ENCODE data around the gene STPG2.
"Not testable (repeated sequence)": the region's sequence is repeated elsewhere in the genome, so short reads cannot be mapped to it uniquely, and the experiment has no call there.

Gene STPG2

GRCh38 chr4:97670703-97671269 lies 472.5 kb downstream of the STPG2 start:
- H3K4me1 Mint-ChIP-seq = no peaks in the 10 kb centered on the region
- H3K9me3 Mint-ChIP-seq = peaks cover 5% of the 10 kb centered on the region
- H3K36me3 Mint-ChIP-seq = no peaks in the 10 kb centered on the region
- no peak overlapping the region for H3K27ac Mint-ChIP-seq
- no peak for DNase-seq (ENCODE audit: low spot score in 2 of 2)
- no peak for ATAC-seq
- no peak overlapping the region for H3K4me3 Mint-ChIP-seq

DNA sequence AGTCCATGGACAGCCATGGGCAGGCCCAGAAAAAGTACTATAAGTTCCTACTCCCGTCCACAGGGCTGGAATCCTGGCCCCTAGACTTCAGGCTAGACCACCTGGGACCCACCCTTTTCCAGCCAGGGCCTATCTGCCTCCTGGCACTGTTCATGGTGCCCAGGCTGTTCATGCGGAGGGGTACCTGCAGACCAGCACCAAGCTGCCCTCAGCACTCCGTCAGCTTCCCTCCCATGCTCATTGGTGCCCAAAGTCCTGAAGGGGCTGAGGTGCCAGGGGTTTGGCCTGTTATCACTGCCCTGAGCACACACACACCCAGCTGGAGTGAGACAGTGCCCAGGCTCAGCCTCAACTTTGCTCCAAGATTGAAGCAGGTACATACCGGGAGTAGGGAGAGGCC lies 477.7 kb downstream of the STPG2 start:
- DNase-seq (ENCODE audit: low spot score in 2 of 2) (no peak), ATAC-seq (peak; percentile 32)
- Mint-ChIP-seq H3K4me3 (no peak overlapping the region), H3K27ac (no peak overlapping the region), H3K9me3 (peaks cover 6% of the 10 kb centered on the region), H3K36me3 (no peaks in the 10 kb centered on the region), H3K4me1 (no peaks in the 10 kb centered on the region)

DNA sequence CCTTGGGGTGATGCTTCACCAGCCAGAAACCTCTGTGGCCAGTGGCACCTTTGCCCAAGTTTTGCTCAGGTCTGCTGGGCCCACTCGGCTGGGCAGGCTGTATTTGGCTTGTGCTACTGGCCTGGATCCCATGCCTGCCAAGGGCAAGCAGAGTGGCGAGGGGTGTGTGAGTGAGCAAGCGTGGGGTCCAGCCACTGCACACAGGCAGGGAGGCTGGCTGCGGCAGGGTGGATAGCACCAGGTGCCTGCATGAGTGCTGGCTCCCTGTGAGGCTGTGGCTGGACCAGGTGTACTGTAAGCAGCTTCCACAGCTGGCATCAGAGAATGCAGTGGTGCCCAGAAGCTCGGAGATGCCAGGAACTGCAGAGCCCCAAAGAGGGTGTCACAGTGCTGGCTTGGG lies 478.5 kb downstream of the STPG2 start:
- no peaks in the 10 kb centered on the region for H3K4me1 Mint-ChIP-seq
- H3K36me3 Mint-ChIP-seq = no peaks in the 10 kb centered on the region
- H3K4me3 Mint-ChIP-seq = no peak overlapping the region
- no peak overlapping the region for H3K27ac Mint-ChIP-seq
- peaks cover 6% of the 10 kb centered on the region for H3K9me3 Mint-ChIP-seq
- ATAC-seq (peak; percentile 28), DNase-seq (ENCODE audit: low spot score in 2 of 2) (no peak)

DNA sequence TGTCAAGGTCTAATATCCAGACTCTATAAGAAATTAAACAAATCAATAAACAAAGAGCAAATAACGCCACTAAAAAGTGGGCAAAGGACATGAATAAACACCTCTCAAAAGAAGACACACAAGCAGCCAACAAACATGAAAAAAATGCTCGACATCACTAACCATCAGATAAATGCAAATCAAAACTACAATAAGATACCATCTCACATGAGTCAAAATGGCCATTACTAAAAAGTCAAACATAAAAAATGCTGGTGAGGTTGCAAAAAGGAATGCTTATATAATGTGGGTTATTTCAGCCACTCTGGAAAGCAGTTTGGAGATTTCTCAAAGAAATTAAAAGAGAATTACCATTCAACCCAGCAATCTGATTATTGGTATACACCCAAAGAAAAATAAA lies 481.1 kb downstream of the STPG2 start:
- no peak for ATAC-seq
- Mint-ChIP-seq H3K36me3 (no peaks in the 10 kb centered on the region), H3K4me1 (no peaks in the 10 kb centered on the region), H3K9me3 (peaks cover 4% of the 10 kb centered on the region), H3K27ac (no peak overlapping the region), H3K4me3 (no peak overlapping the region)
- no peak for DNase-seq (ENCODE audit: low spot score in 2 of 2)

- DNase-seq (ENCODE audit: low spot score in 2 of 2) (no peak), ATAC-seq (no peak)
- Mint-ChIP-seq H3K27ac (no peak overlapping the region), H3K36me3 (no peaks in the 10 kb centered on the region), H3K9me3 (peaks cover 5% of the 10 kb centered on the region), H3K4me3 (no peak overlapping the region), H3K4me1 (no peaks in the 10 kb centered on the region)
Measured at GRCh38 chr4:97656044-97656720, 487.1 kb downstream of the STPG2 start.

- H3K9me3 Mint-ChIP-seq = peaks cover 5% of the 10 kb centered on the region
- H3K27ac Mint-ChIP-seq = no peak overlapping the region
- no peak for DNase-seq (ENCODE audit: low spot score in 2 of 2)
- H3K4me3 Mint-ChIP-seq = no peak overlapping the region
- no peak for ATAC-seq
- no peaks in the 10 kb centered on the region for H3K4me1 Mint-ChIP-seq
- H3K36me3 Mint-ChIP-seq = no peaks in the 10 kb centered on the region
Measured at GRCh38 chr4:97653701-97654100, 489.6 kb downstream of the STPG2 start.

DNA sequence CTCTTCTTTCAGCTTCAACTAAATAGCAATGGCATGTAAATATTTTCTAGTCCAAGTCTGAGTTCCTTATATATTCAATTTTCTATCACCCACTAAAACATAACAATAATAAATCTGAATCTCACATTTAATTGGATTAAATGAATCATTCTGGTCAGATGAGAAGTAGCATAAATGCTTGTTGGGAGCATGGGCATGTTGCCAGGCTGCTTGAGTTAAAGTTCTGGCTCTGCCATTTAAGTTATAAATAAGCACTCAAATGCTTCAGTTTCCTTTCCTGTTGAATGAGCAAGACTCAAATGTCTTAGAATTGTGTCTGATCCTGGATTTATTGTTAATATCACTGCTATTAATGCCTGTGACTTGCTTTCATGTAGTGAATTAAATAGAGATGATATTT lies 496.3 kb downstream of the STPG2 start:
- no peak overlapping the region for H3K4me3 Mint-ChIP-seq
- DNase-seq (ENCODE audit: low spot score in 2 of 2) (no peak), ATAC-seq (no peak)
- H3K27ac Mint-ChIP-seq = no peak overlapping the region
- H3K9me3 Mint-ChIP-seq = no peaks in the 10 kb centered on the region
- no peaks in the 10 kb centered on the region for H3K4me1 Mint-ChIP-seq
- no peaks in the 10 kb centered on the region for H3K36me3 Mint-ChIP-seq

DNA sequence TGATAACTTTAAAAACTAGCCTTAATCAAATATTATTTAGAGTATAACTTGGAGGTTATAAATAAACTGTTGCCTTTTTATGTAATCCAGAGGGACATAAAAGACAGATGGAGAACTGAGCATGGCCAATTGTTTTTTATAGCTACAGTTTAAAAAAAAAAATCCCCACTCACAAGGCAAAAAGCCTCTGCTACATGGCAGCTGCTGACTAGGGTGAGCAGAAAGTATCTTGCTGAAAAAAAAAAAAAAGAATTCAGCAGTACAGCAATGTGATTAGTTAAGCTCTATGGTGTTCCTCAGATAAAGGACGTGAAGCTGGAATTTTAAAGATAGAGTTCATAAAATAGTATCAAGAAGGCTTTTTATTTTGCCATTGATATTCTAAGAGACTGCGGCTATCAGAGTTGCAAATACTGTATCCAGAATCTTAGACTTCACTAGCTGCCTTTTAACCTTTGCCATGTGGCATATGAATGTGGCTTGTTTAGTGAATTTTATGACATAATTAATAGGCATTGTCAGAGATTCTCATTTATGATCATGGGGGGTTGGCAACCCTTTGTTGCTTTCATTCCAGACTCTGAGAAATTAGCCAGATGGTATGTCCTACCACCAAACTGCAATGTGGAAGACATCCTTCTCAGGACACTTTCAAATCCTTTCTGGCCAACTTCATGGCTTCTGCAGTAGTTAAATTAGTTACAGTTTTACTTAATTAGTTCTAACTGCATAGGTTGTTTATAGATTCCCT lies 498.0 kb downstream of the STPG2 start:
- Mint-ChIP-seq H3K4me1 (no peaks in the 10 kb centered on the region), H3K9me3 (peaks cover 4% of the 10 kb centered on the region), H3K4me3 (no peak overlapping the region), H3K27ac (no peak overlapping the region), H3K36me3 (no peaks in the 10 kb centered on the region)
- DNase-seq (ENCODE audit: low spot score in 2 of 2) (no peak), ATAC-seq (no peak)

- Mint-ChIP-seq H3K36me3 (no peaks in the 10 kb centered on the region), H3K27ac (no peak overlapping the region), H3K9me3 (peaks cover 4% of the 10 kb centered on the region), H3K4me3 (no peak overlapping the region), H3K4me1 (no peaks in the 10 kb centered on the region)
- ATAC-seq (no peak), DNase-seq (ENCODE audit: low spot score in 2 of 2) (no peak)
Measured at GRCh38 chr4:97643179-97643578, 500.1 kb downstream of the STPG2 start.

GRCh38 chr4:97639961-97640360 lies 503.3 kb downstream of the STPG2 start:
- Mint-ChIP-seq H3K4me3 (no peak overlapping the region), H3K4me1 (no peaks in the 10 kb centered on the region), H3K9me3 (peaks cover 4% of the 10 kb centered on the region), H3K36me3 (no peaks in the 10 kb centered on the region), H3K27ac (no peak overlapping the region)
- DNase-seq (ENCODE audit: low spot score in 2 of 2) (no peak), ATAC-seq (no peak)

- not testable (repeated sequence) for H3K36me3 Mint-ChIP-seq
Measured at GRCh38 chr4:97633831-97634230, 509.4 kb downstream of the STPG2 start.

DNA sequence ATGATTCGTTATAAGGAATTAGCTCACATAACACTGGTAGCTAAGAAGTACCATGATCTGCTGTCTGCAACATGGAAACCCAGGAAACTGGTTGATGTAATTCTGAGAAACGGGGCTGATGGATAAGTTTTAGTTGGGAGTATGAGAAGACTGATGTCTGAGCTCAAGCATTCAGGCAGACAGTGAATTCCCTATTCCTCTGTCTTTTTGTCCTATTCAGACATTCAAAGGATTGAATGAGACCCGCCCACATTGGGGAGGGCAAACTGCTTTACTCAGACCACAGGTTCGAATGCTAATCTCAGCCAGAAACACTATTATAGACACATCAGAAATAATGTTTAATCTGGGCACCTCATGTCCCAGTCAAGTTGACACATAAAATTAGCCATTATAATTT lies 515.5 kb downstream of the STPG2 start:
- ATAC-seq = no peak
- H3K4me3 Mint-ChIP-seq = no peak overlapping the region
- peaks cover 10% of the 10 kb centered on the region for H3K9me3 Mint-ChIP-seq
- no peak overlapping the region for H3K27ac Mint-ChIP-seq
- H3K4me1 Mint-ChIP-seq = no peaks in the 10 kb centered on the region
- H3K36me3 Mint-ChIP-seq = no peaks in the 10 kb centered on the region
- DNase-seq (ENCODE audit: low spot score in 2 of 2) = no peak

More at GRCh38 chr4:97633831-97634230, 509.4 kb downstream of the STPG2 start:
- ATAC-seq; DNase-seq (ENCODE audit: low spot score in 2 of 2); H3K4me3 Mint-ChIP-seq; H3K27ac Mint-ChIP-seq; H3K9me3 Mint-ChIP-seq; H3K4me1 Mint-ChIP-seq: not testable (repeated sequence)

GRCh38 chr4:97624204-97624603 lies 519.1 kb downstream of the STPG2 start:
- DNase-seq (ENCODE audit: low spot score in 2 of 2) (no peak), ATAC-seq (no peak)
- H3K9me3 Mint-ChIP-seq = peaks cover 23% of the 10 kb centered on the region
- no peaks in the 10 kb centered on the region for H3K4me1 Mint-ChIP-seq
- no peak overlapping the region for H3K4me3 Mint-ChIP-seq
- H3K36me3 Mint-ChIP-seq = no peaks in the 10 kb centered on the region
- no peak overlapping the region for H3K27ac Mint-ChIP-seq

- Mint-ChIP-seq H3K9me3 (peaks cover 13% of the 10 kb centered on the region), H3K27ac (no peak overlapping the region), H3K4me1 (no peaks in the 10 kb centered on the region), H3K36me3 (no peaks in the 10 kb centered on the region), H3K4me3 (no peak overlapping the region)
- DNase-seq (ENCODE audit: low spot score in 2 of 2) = no peak
- no peak for ATAC-seq
Measured at GRCh38 chr4:97605932-97606331, 537.3 kb downstream of the STPG2 start.

- H3K9me3 Mint-ChIP-seq = peaks cover 26% of the 10 kb centered on the region
- H3K4me3 Mint-ChIP-seq = no peak overlapping the region
- no peak for DNase-seq (ENCODE audit: low spot score in 2 of 2)
- H3K36me3 Mint-ChIP-seq = no peaks in the 10 kb centered on the region
- no peak overlapping the region for H3K27ac Mint-ChIP-seq
- H3K4me1 Mint-ChIP-seq = no peaks in the 10 kb centered on the region
- peak; percentile 21 for ATAC-seq
Measured at GRCh38 chr4:97593248-97593647, 550.0 kb downstream of the STPG2 start.

- Mint-ChIP-seq H3K4me1 (no peaks in the 10 kb centered on the region), H3K36me3 (no peaks in the 10 kb centered on the region), H3K4me3 (no peak overlapping the region), H3K27ac (no peak overlapping the region), H3K9me3 (peaks cover 14% of the 10 kb centered on the region)
- no peak for ATAC-seq
- no peak for DNase-seq (ENCODE audit: low spot score in 2 of 2)
Measured at GRCh38 chr4:97590266-97590665, 553.0 kb downstream of the STPG2 start.

All from stimulated activated effector memory CD8-positive, alpha-beta T cell treated with anti-CD3 and anti-CD28 coated beads, Interleukin-12 subunit alpha, Interleukin-12 subunit beta, amount 100 ng/mL, for 72 hours (primary cell).